RWPE2 (cell line): Measurements from ENCODE around the gene KRT14.
"Not testable (repeated sequence)": the region's sequence is repeated elsewhere in the genome, so short reads cannot be mapped to it uniquely, and the experiment has no call there.

Experiments
- ATAC-seq: fragments of 200-7000 bp; cut with Tn5 transposase; 3 replicates; pipeline ENCODE4 v1.9.1; 2021; ENCODE audit warnings: low read depth
- DNase-seq: peaks from one replicate; pipeline ENCODE4 v3.0.0-alpha.2; 2020; ENCODE audit warnings: low spot score
- H3K27ac ChIP-seq: fragments of 450-650 bp; 2 replicates; pipeline ENCODE4 v1.5.1; 2017; ENCODE audit warnings: mild to moderate bottlenecking; ENCODE audit not compliant: poor library complexity, severe bottlenecking
- H3K27me3 ChIP-seq: fragments of 250-450 bp; sonication (Bioruptor Pico); 2 replicates; pipeline ENCODE4 v1.5.1; 2021; ENCODE audit warnings: mild to moderate bottlenecking, moderate library complexity; ENCODE audit not compliant: insufficient read depth, poor library complexity, severe bottlenecking
- H3K36me3 ChIP-seq: fragments of 250-450 bp; sonication (Bioruptor Pico); 2 replicates; pipeline ENCODE4 v1.5.1; 2020; ENCODE audit warnings: low read depth, mild to moderate bottlenecking, moderate library complexity
- H3K4me1 ChIP-seq: fragments of 250-450 bp; sonication (Bioruptor Pico); 2 replicates; pipeline ENCODE4 v1.5.1; 2021; ENCODE audit warnings: mild to moderate bottlenecking, moderate library complexity; ENCODE audit not compliant: insufficient read depth, poor library complexity, severe bottlenecking
- H3K4me3 ChIP-seq: fragments of 250-450 bp; sonication (Bioruptor Pico); 2 replicates; pipeline ENCODE4 v1.5.1; 2021; ENCODE audit warnings: mild to moderate bottlenecking, moderate library complexity; ENCODE audit not compliant: severe bottlenecking
- H3K9me3 ChIP-seq: fragments of 250-450 bp; sonication (Bioruptor Pico); 2 replicates; pipeline ENCODE4 v1.5.1; 2021; ENCODE audit warnings: mild to moderate bottlenecking, moderate library complexity; ENCODE audit not compliant: severe bottlenecking
- TF ChIP-seq, protein P1 (sequence below): fragments of 450-650 bp; IDR thresholded peaks from one replicate; pipeline ENCODE4 v1.5.1; 2017; ENCODE audit warnings: mild to moderate bottlenecking, moderate library complexity; ENCODE audit not compliant: poor library complexity, severe bottlenecking

The KRT14 gene

DNA sequence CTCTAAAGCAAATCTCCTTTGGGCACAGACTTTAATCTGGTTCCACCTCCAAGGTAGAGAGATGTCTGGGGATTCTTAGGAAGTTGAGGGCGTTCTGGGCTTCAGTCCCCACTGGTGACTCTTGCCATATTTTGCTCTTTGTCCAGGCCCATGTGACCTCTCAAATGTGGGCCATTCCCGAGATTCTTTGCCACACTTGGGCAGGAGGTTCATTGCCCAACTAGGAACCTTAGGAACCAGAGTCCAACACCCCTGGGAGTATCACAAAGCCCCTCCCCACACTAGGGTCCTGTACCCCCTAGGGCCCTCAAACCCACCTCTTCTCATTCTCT, 6.5 kb downstream of the KRT14 start:
- no peaks in the 10 kb centered on the region for H3K27me3 ChIP-seq
- peak; percentile 1; the same call in 2 of the 3 replicates for ATAC-seq
- H3K4me1 ChIP-seq: peaks cover 19% of the 10 kb centered on the region
- no peaks in the 10 kb centered on the region for H3K9me3 ChIP-seq
- peak overlapping the region; percentile 95 for H3K27ac ChIP-seq
- TF ChIP-seq, protein P1, sequence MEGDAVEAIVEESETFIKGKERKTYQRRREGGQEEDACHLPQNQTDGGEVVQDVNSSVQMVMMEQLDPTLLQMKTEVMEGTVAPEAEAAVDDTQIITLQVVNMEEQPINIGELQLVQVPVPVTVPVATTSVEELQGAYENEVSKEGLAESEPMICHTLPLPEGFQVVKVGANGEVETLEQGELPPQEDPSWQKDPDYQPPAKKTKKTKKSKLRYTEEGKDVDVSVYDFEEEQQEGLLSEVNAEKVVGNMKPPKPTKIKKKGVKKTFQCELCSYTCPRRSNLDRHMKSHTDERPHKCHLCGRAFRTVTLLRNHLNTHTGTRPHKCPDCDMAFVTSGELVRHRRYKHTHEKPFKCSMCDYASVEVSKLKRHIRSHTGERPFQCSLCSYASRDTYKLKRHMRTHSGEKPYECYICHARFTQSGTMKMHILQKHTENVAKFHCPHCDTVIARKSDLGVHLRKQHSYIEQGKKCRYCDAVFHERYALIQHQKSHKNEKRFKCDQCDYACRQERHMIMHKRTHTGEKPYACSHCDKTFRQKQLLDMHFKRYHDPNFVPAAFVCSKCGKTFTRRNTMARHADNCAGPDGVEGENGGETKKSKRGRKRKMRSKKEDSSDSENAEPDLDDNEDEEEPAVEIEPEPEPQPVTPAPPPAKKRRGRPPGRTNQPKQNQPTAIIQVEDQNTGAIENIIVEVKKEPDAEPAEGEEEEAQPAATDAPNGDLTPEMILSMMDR: no peak
- peaks cover 36% of the 10 kb centered on the region for H3K36me3 ChIP-seq
- no peak for DNase-seq
- no peak overlapping the region for H3K4me3 ChIP-seq

DNA sequence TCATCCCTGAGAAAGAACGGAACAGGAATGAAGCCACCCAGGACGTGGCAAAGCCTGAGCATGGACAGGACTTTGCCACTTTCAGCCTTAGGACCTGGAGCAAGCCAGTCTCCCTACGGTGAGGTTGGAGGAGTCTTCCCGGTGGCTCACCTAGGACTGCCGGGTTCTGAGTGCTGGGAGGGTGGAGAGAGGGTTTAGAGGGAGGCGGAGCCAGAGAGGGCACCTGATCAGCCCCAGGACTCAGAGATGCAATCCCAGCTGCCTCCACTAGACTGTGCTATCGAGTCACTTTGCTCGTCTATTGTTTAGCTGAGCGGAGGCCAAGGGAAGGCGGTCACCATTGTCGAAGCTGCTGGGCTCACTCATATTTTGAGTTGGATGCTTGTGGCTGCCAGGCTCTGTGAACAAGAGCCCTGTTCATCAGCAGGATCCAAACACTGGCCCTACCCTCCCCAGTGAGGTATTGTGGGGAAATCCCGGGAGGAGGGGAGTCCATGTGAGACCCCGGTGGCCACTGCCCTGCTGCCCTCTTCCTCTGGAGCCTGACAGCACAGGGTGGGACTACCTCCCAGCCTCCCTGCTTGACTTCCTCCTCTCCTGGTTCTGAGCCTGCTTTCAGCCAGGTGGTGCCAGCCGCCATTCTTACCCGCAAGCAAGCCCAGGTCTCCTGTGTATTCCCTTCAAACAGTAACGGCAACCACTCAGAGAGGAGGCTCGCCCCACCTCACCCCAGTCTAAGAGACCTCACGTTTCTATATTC, 7.0 kb downstream of the KRT14 start:
- H3K4me3 ChIP-seq: no peak overlapping the region
- H3K27ac ChIP-seq: peak overlapping the region; percentile 95
- TF ChIP-seq, protein P1: peak; percentile 92
- peak; percentile 84 for DNase-seq
- H3K36me3 ChIP-seq: peaks cover 31% of the 10 kb centered on the region
- no peaks in the 10 kb centered on the region for H3K27me3 ChIP-seq
- ATAC-seq: peak; percentile 47
- no peaks in the 10 kb centered on the region for H3K9me3 ChIP-seq
- H3K4me1 ChIP-seq: peaks cover 19% of the 10 kb centered on the region

DNA sequence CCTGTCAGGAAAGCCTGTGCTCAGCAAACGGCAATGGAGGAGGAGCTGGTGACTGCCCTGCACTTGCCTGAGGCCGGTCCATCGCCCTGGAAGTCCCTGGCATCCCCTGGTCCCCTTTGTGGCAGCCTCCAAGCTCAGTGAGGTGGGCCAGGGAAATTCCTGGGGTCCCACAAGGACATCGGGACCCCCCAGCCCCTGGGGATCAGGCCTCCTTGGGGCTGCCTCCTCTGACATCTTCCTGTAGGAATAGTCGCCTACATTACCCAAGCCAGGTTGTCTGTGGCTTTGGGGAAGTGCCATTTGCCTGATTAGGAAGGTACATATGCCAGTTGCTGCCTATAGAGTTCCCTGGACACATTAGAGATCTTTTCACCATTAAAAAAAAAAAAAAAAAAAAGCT, 7.7 kb downstream of the KRT14 start:
- TF ChIP-seq, protein P1: no peak
- H3K36me3 ChIP-seq: peaks cover 24% of the 10 kb centered on the region
- no peak for DNase-seq

DNA sequence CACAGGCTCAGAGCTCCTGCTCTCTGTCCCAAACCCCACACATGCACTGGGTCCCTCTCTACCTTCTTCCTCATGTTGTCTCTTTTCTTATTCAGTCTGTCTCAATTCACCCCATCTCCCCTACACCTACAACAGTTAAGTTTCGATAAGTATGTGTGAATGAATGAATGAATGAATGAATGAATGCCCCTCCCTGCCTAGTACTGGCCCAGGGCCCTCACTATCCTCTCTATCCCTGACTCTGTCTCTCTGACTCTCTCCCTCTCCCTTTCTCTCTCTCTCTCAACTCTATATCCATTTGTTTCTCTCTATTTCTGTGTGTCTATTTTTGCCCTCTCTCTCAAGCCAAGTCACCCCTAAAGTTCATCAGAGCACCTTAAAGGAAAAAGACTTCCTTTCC, 8.2 kb downstream of the KRT14 start:
- Histone ChIP-seq H3K9me3 (no peaks in the 10 kb centered on the region), H3K27me3 (no peaks in the 10 kb centered on the region), H3K36me3 (peaks cover 21% of the 10 kb centered on the region), H3K4me3 (no peak overlapping the region), H3K4me1 (peaks cover 19% of the 10 kb centered on the region), H3K27ac (peak overlapping the region; percentile 95)
- ATAC-seq (no peak), DNase-seq (no peak)
- TF ChIP-seq, protein P1: no peak

More for the DNA sequence above, 7.7 kb downstream of the KRT14 start:
- H3K4me3 ChIP-seq: no peak overlapping the region
- peak overlapping the region; percentile 95 for H3K27ac ChIP-seq
- no peak for ATAC-seq
- H3K4me1 ChIP-seq: peaks cover 19% of the 10 kb centered on the region
- H3K9me3 ChIP-seq: no peaks in the 10 kb centered on the region
- H3K27me3 ChIP-seq: no peaks in the 10 kb centered on the region

DNA sequence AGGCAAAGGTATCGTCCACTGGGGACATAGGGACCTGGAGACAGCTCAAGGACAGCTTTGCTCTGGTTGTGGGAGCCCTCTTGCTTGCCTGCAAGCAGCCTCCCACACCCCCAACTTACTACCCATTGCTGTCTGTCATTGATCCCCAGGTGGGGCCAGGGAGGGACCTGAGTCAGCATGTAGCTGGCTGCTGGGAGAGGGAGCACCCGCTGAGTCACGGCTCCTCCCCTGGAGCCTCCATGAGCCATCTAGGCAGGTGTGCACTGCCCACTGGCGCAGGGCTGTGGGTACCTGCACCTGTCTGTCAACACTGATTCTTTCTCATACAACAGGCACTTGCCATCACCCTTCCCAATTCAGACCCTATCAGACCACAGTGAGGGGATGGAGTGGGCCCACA, 10.0 kb downstream of the KRT14 start:
- ATAC-seq: peak; percentile 36
- peaks cover 16% of the 10 kb centered on the region for H3K4me1 ChIP-seq

More for the DNA sequence above, 10.0 kb downstream of the KRT14 start:
- not testable (repeated sequence) for H3K27me3 ChIP-seq, H3K9me3 ChIP-seq, H3K27ac ChIP-seq, H3K4me3 ChIP-seq, H3K36me3 ChIP-seq
- TF ChIP-seq, protein P1: peak; percentile 19
- DNase-seq: peak; percentile 82
